ENCODE results near the gene SRRM4. TPM values are rescaled to one million over a fixed set of nuclear protein-coding genes. Genes with fewer than 3 reads are reported as not detected.
"Not testable (repeated sequence)": the region's sequence is repeated elsewhere in the genome, so short reads cannot be mapped to it uniquely, and the experiment has no call there.

Gene SRRM4
- total RNA-seq, 1 experiment from 2014 or later: not detected

DNA sequence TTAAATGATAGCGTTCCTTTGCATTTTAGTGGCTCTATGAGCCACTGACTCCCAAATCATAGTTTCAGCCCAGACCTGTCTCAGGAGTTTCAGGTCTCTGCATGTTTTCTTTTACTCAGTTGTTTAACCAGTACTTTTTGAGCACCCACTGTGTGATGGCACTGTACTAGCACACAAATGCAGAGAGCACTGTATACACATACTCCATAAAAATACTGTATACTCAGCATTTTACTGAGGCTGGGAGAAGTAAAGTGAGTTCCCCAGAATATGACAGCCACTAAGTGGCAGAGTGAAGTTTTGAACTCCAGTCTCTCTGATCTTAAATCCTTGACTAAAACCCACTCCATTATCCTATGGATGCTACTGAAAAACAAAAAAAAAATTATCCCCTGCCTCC lies 121.4 kb downstream of the SRRM4 start:
- Mint-ChIP-seq H3K27ac (ENCODE audit: low read depth, unreplicated experiment) (no peak overlapping the region), H3K36me3 (ENCODE audit: insufficient read depth, unreplicated experiment) (no peaks in the 10 kb centered on the region), H3K4me1 (ENCODE audit: insufficient read depth, unreplicated experiment) (no peaks in the 10 kb centered on the region), H3K27me3 (ENCODE audit: insufficient read depth, unreplicated experiment) (no peaks in the 10 kb centered on the region), H3K4me3 (ENCODE audit: unreplicated experiment) (no peak overlapping the region), H3K9me3 (ENCODE audit: unreplicated experiment) (peaks cover 28% of the 10 kb centered on the region)
- DNase-seq (ENCODE audit: unreplicated experiment): no peak
- ChIA-PET POLR2A (no interaction called here), CTCF (interaction anchor here (0.7 to 1.1 kb wide), 2 partner anchors 302 to 341 kb away, joined by 3 to 6 read pairs; no protein-coding TSS in a partner anchor)
- no TSS peak for BruUV-seq (replicated peaks)
- no peak for TF ChIP-seq CTCF (IDR thresholded peaks at IDR 0.05; ENCODE audit: unreplicated experiment)
- intact Hi-C loops (cut with micrococcal nuclease): no loop called here

GRCh38 chr12:119104969-119105368 lies 123.6 kb downstream of the SRRM4 start:
- H3K27ac Mint-ChIP-seq (ENCODE audit: low read depth, unreplicated experiment); POLR2A ChIA-PET; H3K27me3 Mint-ChIP-seq (ENCODE audit: insufficient read depth, unreplicated experiment); intact Hi-C loops (cut with micrococcal nuclease); H3K4me1 Mint-ChIP-seq (ENCODE audit: insufficient read depth, unreplicated experiment); BruUV-seq (replicated peaks); H3K36me3 Mint-ChIP-seq (ENCODE audit: insufficient read depth, unreplicated experiment); H3K4me3 Mint-ChIP-seq (ENCODE audit: unreplicated experiment); DNase-seq (ENCODE audit: unreplicated experiment): not testable (repeated sequence)
- CTCF ChIA-PET: interaction anchor here (0.6 kb wide), 1 partner anchor 9 kb away, joined by 3 read pairs; no protein-coding TSS in a partner anchor
- H3K9me3 Mint-ChIP-seq (ENCODE audit: unreplicated experiment): peaks cover 14% of the 10 kb centered on the region

GRCh38 chr12:119113496-119113986 lies 132.2 kb downstream of the SRRM4 start:
- no peaks in the 10 kb centered on the region for H3K27me3 Mint-ChIP-seq (ENCODE audit: insufficient read depth, unreplicated experiment)
- TF ChIP-seq CTCF (IDR thresholded peaks at IDR 0.05; ENCODE audit: unreplicated experiment): no peak
- no peaks in the 10 kb centered on the region for H3K36me3 Mint-ChIP-seq (ENCODE audit: insufficient read depth, unreplicated experiment)
- ChIA-PET CTCF (interaction anchor here (0.6 to 2.0 kb wide), 6 partner anchors 25 to 720 kb away, joined by 3 to 8 read pairs (median 4); no protein-coding TSS in a partner anchor), POLR2A (no interaction called here)
- no TSS peak for BruUV-seq (replicated peaks)
- intact Hi-C loops (cut with micrococcal nuclease): no loop called here
- no peaks in the 10 kb centered on the region for H3K4me1 Mint-ChIP-seq (ENCODE audit: insufficient read depth, unreplicated experiment)
- no peak overlapping the region for H3K4me3 Mint-ChIP-seq (ENCODE audit: unreplicated experiment)
- H3K9me3 Mint-ChIP-seq (ENCODE audit: unreplicated experiment): peaks cover 15% of the 10 kb centered on the region
- no peak overlapping the region for H3K27ac Mint-ChIP-seq (ENCODE audit: low read depth, unreplicated experiment)
- no peak for DNase-seq (ENCODE audit: unreplicated experiment)

- no peak overlapping the region for H3K27ac Mint-ChIP-seq (ENCODE audit: low read depth, unreplicated experiment)
- no peak for TF ChIP-seq CTCF (IDR thresholded peaks at IDR 0.05; ENCODE audit: unreplicated experiment)
- BruUV-seq (replicated peaks): no TSS peak
- CTCF ChIA-PET: interaction anchor here (0.6 to 2.0 kb wide), 13 partner anchors 9 to 1529 kb away, joined by 3 to 13 read pairs (median 3); no protein-coding TSS in a partner anchor
- DNase-seq (ENCODE audit: unreplicated experiment): no peak
- peaks cover 13% of the 10 kb centered on the region for H3K9me3 Mint-ChIP-seq (ENCODE audit: unreplicated experiment)
- no peaks in the 10 kb centered on the region for H3K4me1 Mint-ChIP-seq (ENCODE audit: insufficient read depth, unreplicated experiment)
- POLR2A ChIA-PET: no interaction called here
- intact Hi-C loops (cut with micrococcal nuclease): loop anchor here (2.0 kb wide), 1 partner anchor 431 kb away; no protein-coding TSS in a partner anchor
- H3K36me3 Mint-ChIP-seq (ENCODE audit: insufficient read depth, unreplicated experiment): no peaks in the 10 kb centered on the region
- H3K27me3 Mint-ChIP-seq (ENCODE audit: insufficient read depth, unreplicated experiment): no peaks in the 10 kb centered on the region
- no peak overlapping the region for H3K4me3 Mint-ChIP-seq (ENCODE audit: unreplicated experiment)
These were observed 133.0 kb downstream of the SRRM4 start for GRCh38 chr12:119114294-119114693.
